ENCODE measurements around the gene DIDO1.

The DIDO1 gene

DNA sequence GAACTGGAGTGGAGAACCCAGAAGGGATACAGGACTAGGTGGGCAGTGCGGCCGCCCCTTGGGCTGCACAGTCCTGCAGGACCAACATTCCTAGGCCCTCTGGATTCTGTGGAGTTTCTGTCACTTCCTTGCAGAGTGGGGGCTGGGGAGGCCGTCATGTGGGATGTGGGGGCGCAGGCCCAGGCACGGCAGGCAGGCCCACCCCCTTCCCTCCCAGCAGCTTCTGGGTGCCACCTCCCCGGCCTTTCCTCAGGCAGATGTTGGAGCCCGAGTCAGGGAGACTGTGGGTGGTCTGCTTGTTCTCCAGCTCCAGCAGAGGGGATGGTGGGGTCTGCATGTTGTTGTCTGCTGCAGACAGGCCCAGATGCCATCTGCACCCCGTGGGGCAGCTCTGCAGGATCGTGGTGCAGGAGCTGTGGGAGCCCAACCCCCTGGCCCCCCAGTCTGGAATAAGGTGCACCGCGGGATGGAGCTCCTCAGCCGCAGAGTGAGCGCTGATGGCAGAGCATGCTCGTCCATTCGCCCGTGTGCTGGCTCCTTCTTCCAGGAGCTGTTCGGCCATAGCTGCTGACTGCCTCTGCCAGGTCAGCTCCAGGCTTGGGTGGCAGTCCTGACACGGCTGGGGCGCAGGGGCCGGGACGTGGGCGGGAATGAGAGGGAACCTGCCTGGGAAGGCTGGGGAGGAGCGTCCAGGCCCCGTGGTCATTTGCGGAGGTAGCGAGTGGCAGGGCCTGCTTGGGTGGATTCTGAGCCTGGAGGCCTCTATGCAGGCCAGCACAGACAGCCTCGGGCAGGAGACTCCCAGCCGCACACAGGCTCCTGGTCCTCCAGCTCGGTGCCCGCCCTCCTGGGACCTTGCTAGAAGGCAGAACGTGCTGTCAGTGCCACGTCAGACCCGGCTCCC lies 44.3 kb upstream of the DIDO1 start:
- DNase-seq (ENCODE audit: low spot score): no peak
- TF ChIP-seq, protein P1, sequence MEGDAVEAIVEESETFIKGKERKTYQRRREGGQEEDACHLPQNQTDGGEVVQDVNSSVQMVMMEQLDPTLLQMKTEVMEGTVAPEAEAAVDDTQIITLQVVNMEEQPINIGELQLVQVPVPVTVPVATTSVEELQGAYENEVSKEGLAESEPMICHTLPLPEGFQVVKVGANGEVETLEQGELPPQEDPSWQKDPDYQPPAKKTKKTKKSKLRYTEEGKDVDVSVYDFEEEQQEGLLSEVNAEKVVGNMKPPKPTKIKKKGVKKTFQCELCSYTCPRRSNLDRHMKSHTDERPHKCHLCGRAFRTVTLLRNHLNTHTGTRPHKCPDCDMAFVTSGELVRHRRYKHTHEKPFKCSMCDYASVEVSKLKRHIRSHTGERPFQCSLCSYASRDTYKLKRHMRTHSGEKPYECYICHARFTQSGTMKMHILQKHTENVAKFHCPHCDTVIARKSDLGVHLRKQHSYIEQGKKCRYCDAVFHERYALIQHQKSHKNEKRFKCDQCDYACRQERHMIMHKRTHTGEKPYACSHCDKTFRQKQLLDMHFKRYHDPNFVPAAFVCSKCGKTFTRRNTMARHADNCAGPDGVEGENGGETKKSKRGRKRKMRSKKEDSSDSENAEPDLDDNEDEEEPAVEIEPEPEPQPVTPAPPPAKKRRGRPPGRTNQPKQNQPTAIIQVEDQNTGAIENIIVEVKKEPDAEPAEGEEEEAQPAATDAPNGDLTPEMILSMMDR (IDR thresholded peaks at IDR 0.05; ENCODE audit: extremely low read depth, insufficient read depth, missing control alignments): no peak
- in situ Hi-C loops (cut with MboI; ENCODE audit: low pct_unique_long_range_greater_than_20kb, low sequenced_read_pairs, unreplicated experiment): no loop called here

DNA sequence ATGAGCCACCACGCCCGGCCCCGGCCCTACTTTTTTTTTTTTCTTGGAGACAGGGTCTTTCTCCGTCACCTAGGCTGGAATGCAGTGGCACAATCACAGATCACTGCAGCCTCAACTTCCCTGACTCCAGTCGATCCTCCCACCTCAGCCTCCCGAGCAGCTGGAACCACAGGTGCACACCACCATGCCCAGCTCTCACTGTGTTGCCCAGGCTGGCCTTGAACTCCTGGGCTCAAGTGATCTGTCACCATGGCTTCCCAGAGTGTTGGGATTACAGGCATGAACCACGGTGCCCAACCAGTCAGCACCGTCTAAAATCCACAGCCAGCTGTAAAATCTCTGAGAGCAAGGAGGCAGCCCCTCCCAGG lies 43.6 kb upstream of the DIDO1 start:
- no peak for DNase-seq (ENCODE audit: low spot score)
- in situ Hi-C loops (cut with MboI; ENCODE audit: low pct_unique_long_range_greater_than_20kb, low sequenced_read_pairs, unreplicated experiment): no loop called here
- TF ChIP-seq, protein P1 (IDR thresholded peaks at IDR 0.05; ENCODE audit: extremely low read depth, insufficient read depth, missing control alignments): no peak

DNA sequence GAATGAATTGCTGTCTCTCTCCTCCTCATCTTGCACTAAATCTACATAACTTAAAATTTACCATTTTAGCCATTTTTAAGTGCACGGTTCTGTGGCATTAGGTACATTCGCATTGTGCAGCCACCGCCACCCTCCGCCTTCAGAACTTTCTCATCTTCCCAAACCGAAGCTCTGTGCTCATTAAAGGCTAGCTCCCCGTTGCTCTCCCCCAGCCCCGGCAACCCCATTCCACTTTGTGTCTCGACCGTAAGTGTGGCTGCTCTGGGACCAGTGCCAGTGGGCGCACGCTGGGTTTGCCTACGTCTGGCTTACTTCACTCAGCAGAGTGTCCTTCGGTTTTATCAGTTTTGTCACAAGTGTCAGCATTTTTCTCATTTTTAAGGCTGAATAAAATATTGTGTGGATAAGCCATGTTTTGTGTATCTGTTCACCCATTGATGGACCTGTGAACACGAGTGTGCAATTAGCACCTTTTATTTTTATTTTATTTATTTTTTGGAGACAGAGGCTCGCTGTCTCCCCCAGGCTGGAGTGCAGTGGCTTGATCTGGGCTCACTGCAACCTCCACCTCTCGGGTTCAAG lies 43.0 kb upstream of the DIDO1 start:
- in situ Hi-C loops (cut with MboI; ENCODE audit: low pct_unique_long_range_greater_than_20kb, low sequenced_read_pairs, unreplicated experiment): no loop called here
- TF ChIP-seq, protein P1 (IDR thresholded peaks at IDR 0.05; ENCODE audit: extremely low read depth, insufficient read depth, missing control alignments): no peak
- no peak for DNase-seq (ENCODE audit: low spot score)

DNA sequence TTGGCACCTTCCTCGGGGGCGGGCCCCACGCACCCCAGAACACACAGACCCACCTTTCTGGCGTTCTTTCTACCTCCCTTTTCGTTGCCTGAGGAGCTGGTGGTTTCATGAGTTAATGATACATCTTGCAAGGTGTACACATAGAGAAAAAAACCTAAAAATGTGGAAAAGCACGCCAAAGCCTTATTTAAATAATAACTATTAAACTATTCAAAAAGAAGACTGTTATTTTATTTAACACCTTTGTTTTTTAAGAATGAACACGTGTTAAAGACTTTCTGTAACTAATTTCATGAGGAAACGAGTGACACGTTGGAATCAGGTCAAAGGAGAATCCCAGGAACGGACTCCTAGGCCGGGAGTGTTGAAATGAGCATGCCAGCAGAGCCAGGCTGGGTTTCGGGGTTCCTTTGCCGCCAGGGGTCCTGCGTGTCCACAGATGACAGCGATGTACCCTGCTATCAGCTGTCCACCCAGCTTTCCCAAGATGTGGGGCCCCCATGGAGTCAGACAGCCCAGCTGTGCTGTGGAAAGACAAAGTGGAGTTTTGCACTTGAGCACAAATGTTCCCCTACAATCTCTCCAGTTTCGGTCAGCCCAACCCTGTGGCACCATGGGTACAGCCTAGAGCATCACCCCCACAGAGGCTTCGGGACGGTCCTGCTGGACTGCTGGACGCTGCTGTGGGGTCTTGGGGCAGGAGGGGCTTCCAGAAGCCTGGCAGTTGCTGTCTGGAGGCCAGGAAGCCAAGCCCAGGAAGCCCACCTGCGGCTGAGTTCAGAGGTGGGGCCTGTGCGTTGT lies 42.3 kb upstream of the DIDO1 start:
- in situ Hi-C loops (cut with MboI; ENCODE audit: low pct_unique_long_range_greater_than_20kb, low sequenced_read_pairs, unreplicated experiment): no loop called here
- TF ChIP-seq, protein P1 (IDR thresholded peaks at IDR 0.05; ENCODE audit: extremely low read depth, insufficient read depth, missing control alignments): no peak
- no peak for DNase-seq (ENCODE audit: low spot score)

DNA sequence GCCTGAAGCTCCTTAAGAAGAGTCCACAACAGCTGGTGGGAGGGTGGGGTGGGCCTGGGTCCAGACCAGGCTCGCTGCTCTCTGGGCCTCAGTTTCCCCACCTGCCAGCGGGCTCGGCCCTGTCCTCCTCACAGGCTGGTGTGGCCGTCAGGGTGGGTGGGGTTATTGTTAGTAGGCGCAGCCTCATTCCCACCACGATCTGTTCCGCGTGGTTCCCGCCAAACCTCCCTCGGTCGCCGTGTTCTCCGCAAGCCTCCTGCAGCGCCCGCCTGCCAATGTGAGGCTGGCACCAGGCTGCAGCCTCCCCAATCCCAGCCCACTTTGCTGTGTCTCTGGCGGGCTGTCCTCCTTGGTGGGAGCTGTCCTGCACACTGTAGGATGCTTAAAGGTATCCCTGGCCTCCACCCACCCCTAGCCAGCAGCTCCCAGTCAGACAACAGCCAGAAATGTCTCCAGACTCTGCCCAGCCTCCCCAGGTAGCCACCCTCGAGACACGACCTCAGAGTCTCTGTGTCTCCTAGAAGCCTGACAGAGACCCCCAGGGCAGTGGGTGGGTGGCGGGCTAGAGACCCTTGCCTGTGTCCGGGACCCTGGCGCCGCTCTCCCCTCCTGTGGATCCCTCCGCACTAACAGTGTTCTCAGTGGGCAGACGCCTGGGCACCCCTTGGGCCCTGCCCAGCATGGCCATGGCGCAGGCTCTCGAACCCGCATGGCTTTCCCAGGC lies 41.5 kb upstream of the DIDO1 start:
- in situ Hi-C loops (cut with MboI; ENCODE audit: low pct_unique_long_range_greater_than_20kb, low sequenced_read_pairs, unreplicated experiment): no loop called here
- TF ChIP-seq, protein P1 (IDR thresholded peaks at IDR 0.05; ENCODE audit: extremely low read depth, insufficient read depth, missing control alignments): no peak
- DNase-seq (ENCODE audit: low spot score): no peak

DNA sequence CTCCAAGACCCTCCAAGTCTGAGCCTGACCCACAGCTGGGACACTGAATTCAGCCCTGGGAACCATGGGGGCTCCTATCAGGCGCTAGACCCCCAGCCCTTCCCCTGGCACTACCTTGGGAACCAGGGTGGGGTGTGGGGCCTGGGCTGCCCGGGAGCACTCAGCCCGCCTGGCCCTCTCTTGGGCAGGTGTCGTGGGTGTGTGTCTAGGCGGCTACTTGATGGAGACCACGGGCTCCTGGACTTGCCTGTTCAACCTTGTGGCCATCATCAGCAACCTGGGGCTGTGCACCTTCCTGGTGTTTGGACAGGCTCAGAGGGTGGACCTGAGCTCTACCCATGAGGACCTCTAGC lies 40.8 kb upstream of the DIDO1 start:
- no peak for DNase-seq (ENCODE audit: low spot score)
- TF ChIP-seq, protein P1 (IDR thresholded peaks at IDR 0.05; ENCODE audit: extremely low read depth, insufficient read depth, missing control alignments): no peak
- in situ Hi-C loops (cut with MboI; ENCODE audit: low pct_unique_long_range_greater_than_20kb, low sequenced_read_pairs, unreplicated experiment): no loop called here

Data from GM13977 (cell line).